MM.1S (cell line): ENCODE measurements around the gene CEP68.

Source experiments
- CTCF ChIP-seq: fragments of 300-600 bp; sonication (generic); IDR thresholded peaks from 2 replicates; pipeline ENCODE4 v1.5.1; 2016; ENCODE audit warnings: antibody characterized with exemption, low read length, mixed read lengths
- EZH2 ChIP-seq: fragments of 300-600 bp; sonication (generic); optimal IDR thresholded peaks from 2 replicates; pipeline ENCODE3; 2017; ENCODE audit warnings: low read depth, mild to moderate bottlenecking, antibody characterized with exemption, low read length, mixed read lengths

DNA sequence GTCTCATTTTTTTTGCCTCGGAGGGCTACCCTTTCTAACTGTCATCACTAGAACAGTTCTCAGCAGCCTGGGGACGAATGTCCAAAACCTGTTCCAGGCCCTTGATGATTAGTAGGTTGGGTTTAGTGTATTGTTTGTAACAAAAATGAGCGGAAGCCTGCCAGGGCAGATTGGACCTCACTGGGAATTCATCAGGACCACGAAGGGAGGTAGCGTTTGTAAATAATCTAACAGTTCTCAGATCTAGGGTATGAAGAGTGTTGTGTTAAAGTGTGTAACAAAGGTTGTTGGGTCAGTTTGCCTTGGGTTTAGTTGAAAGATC, 799 bp downstream of the CEP68 start:
- TF ChIP-seq CTCF: no peak
- TF ChIP-seq EZH2: no peak
